GM10266 (cell line): Measurements from ENCODE around the gene OR51F1.

ENCODE experiments used
- DNase-seq: peaks from one replicate; pipeline ENCODE4 v3.0.0; 2012; ENCODE audit errors: extremely low spot score
- CTCF ChIP-seq: IDR thresholded peaks from 2 replicates; pipeline ENCODE4 v1.5.1; 2012; ENCODE audit warnings: mild to moderate bottlenecking, low read depth; ENCODE audit not compliant: control insufficient read depth, insufficient read depth; ENCODE audit errors: missing control alignments

Gene OR51F1

GRCh38 chr11:4782454-4782853 lies 12.7 kb upstream of the OR51F1 start:
- DNase-seq: no peak
- no peak for TF ChIP-seq CTCF

- DNase-seq: no peak
- no peak for TF ChIP-seq CTCF
Observed at GRCh38 chr11:4768094-4768493, 1.6 kb downstream of the OR51F1 start.

- no peak for TF ChIP-seq CTCF
- DNase-seq: no peak
Observed at GRCh38 chr11:4766420-4767043, 3.2 kb downstream of the OR51F1 start.

GRCh38 chr11:4763096-4763495 lies 6.6 kb downstream of the OR51F1 start:
- no peak for DNase-seq
- no peak for TF ChIP-seq CTCF

- no peak for DNase-seq
- TF ChIP-seq CTCF: no peak
Observed at GRCh38 chr11:4751201-4751600, 18.5 kb downstream of the OR51F1 start.

- TF ChIP-seq CTCF: no peak
- no peak for DNase-seq
Observed at GRCh38 chr11:4748438-4748837, 21.3 kb downstream of the OR51F1 start.

GRCh38 chr11:4740735-4741134 lies 29.0 kb downstream of the OR51F1 start:
- DNase-seq: no peak
- no peak for TF ChIP-seq CTCF
